ENCODE measurements around the gene ZNF674. TPM values are rescaled to one million over a fixed set of nuclear protein-coding genes. Genes with fewer than 3 reads are reported as not detected.
A peak's percentile ranks its signal among the peaks of the same experiment; 100 is the strongest.

The ZNF674 gene
- total RNA-seq, 1 experiment from 2014 or later: 7.1 TPM

DNA sequence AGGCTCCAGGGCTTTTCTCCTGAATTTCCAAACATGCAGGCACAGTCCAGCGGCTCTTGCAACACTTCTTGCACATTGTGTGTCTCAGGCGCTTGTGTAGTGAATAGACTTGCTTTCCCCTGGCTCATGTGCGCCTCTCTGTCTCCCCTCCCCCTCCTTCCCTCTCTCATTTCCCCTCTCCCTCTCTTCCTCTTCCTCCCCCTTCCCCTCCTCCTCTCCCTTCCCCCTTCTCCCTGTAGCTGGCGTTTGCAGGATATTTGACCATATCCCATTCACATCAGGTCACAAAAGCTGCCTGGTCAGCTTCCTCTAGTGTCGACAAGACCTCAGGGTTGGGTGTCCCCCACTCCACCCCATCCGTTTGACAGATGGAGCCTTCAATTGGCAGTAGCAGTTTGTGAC is 30.8 kb upstream of the ZNF674 start:
- CTCF ChIA-PET: no interaction called here
- Mint-ChIP-seq H3K27ac (ENCODE audit: unreplicated experiment) (no peak overlapping the region), H3K27me3 (ENCODE audit: unreplicated experiment) (no peaks in the 10 kb centered on the region), H3K36me3 (ENCODE audit: insufficient read depth, unreplicated experiment) (peaks cover 35% of the 10 kb centered on the region), H3K9me3 (ENCODE audit: low read depth, unreplicated experiment) (no peaks in the 10 kb centered on the region), H3K4me1 (ENCODE audit: low read depth, unreplicated experiment) (peaks cover 30% of the 10 kb centered on the region), H3K4me3 (ENCODE audit: low read depth, unreplicated experiment) (peak overlapping the region; percentile 95)
- BruUV-seq (replicated peaks): no TSS peak
- no peak for DNase-seq
- no peak for TF ChIP-seq CTCF (IDR thresholded peaks at IDR 0.05; ENCODE audit: unreplicated experiment)
- intact Hi-C loops (cut with micrococcal nuclease; ENCODE audit: unreplicated experiment): no loop called here

- H3K4me1 Mint-ChIP-seq (ENCODE audit: low read depth, unreplicated experiment): peaks cover 30% of the 10 kb centered on the region
- peaks cover 35% of the 10 kb centered on the region for H3K36me3 Mint-ChIP-seq (ENCODE audit: insufficient read depth, unreplicated experiment)
- H3K27me3 Mint-ChIP-seq (ENCODE audit: unreplicated experiment): no peaks in the 10 kb centered on the region
- intact Hi-C loops (cut with micrococcal nuclease; ENCODE audit: unreplicated experiment): no loop called here
- no TSS peak for BruUV-seq (replicated peaks)
- CTCF ChIA-PET: no interaction called here
- no peak for TF ChIP-seq CTCF (IDR thresholded peaks at IDR 0.05; ENCODE audit: unreplicated experiment)
- no peaks in the 10 kb centered on the region for H3K9me3 Mint-ChIP-seq (ENCODE audit: low read depth, unreplicated experiment)
- no peak for DNase-seq
- H3K27ac Mint-ChIP-seq (ENCODE audit: unreplicated experiment): no peak overlapping the region
- H3K4me3 Mint-ChIP-seq (ENCODE audit: low read depth, unreplicated experiment): peak overlapping the region; percentile 95
Measured at GRCh38 chrX:46575586-46575985, 30.4 kb upstream of the ZNF674 start.

GRCh38 chrX:46574774-46575381 is 29.7 kb upstream of the ZNF674 start:
- no TSS peak for BruUV-seq (replicated peaks)
- H3K4me1 Mint-ChIP-seq (ENCODE audit: low read depth, unreplicated experiment): peaks cover 30% of the 10 kb centered on the region
- H3K4me3 Mint-ChIP-seq (ENCODE audit: low read depth, unreplicated experiment): peak overlapping the region; percentile 95
- no peaks in the 10 kb centered on the region for H3K27me3 Mint-ChIP-seq (ENCODE audit: unreplicated experiment)
- intact Hi-C loops (cut with micrococcal nuclease; ENCODE audit: unreplicated experiment): no loop called here
- no peak for TF ChIP-seq CTCF (IDR thresholded peaks at IDR 0.05; ENCODE audit: unreplicated experiment)
- DNase-seq: peak; percentile 35
- peaks cover 35% of the 10 kb centered on the region for H3K36me3 Mint-ChIP-seq (ENCODE audit: insufficient read depth, unreplicated experiment)
- H3K27ac Mint-ChIP-seq (ENCODE audit: unreplicated experiment): no peak overlapping the region
- CTCF ChIA-PET: interaction anchor here (0.6 kb wide), 1 partner anchor 20 kb away, joined by 7 read pairs; no protein-coding TSS in a partner anchor
- no peaks in the 10 kb centered on the region for H3K9me3 Mint-ChIP-seq (ENCODE audit: low read depth, unreplicated experiment)

DNA sequence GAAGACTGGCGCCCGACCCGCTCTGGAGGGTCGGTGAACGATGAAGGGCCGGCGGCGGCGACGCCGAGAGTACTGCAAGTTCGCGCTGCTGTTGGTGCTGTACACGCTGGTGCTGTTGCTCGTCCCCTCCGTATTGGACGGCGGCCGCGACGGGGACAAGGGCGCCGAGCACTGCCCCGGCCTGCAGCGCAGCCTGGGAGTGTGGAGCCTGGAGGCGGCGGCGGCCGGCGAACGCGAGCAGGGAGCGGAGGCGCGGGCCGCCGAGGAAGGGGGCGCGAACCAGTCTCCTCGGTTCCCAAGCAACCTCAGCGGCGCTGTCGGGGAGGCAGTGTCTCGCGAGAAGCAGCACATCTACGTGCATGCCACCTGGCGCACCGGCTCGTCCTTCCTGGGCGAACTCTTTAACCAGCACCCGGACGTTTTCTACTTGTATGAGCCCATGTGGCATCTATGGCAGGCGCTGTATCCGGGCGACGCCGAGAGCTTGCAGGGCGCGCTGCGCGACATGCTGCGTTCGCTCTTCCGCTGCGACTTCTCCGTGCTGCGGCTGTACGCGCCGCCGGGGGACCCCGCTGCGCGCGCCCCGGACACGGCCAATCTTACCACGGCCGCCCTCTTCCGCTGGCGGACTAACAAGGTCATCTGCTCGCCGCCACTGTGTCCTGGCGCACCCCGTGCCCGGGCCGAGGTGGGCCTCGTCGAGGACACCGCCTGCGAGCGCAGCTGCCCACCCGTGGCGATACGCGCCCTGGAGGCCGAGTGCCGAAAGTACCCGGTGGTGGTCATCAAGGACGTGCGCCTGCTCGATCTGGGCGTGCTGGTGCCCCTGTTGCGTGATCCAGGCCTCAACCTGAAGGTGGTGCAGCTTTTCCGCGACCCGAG is 28.9 kb upstream of the ZNF674 start:
- CTCF ChIA-PET: interaction anchor here (0.6 kb wide), 1 partner anchor 19 kb away, joined by 7 read pairs; no protein-coding TSS in a partner anchor
- H3K27me3 Mint-ChIP-seq (ENCODE audit: unreplicated experiment): no peaks in the 10 kb centered on the region
- peaks cover 30% of the 10 kb centered on the region for H3K4me1 Mint-ChIP-seq (ENCODE audit: low read depth, unreplicated experiment)
- no peak overlapping the region for H3K27ac Mint-ChIP-seq (ENCODE audit: unreplicated experiment)
- intact Hi-C loops (cut with micrococcal nuclease; ENCODE audit: unreplicated experiment): no loop called here
- peak overlapping the region; percentile 95 for H3K4me3 Mint-ChIP-seq (ENCODE audit: low read depth, unreplicated experiment)
- H3K9me3 Mint-ChIP-seq (ENCODE audit: low read depth, unreplicated experiment): no peaks in the 10 kb centered on the region
- BruUV-seq (replicated peaks): no TSS peak
- TF ChIP-seq CTCF (IDR thresholded peaks at IDR 0.05; ENCODE audit: unreplicated experiment): peak; percentile 8
- DNase-seq: peak; percentile 70
- H3K36me3 Mint-ChIP-seq (ENCODE audit: insufficient read depth, unreplicated experiment): peaks cover 35% of the 10 kb centered on the region
